Breast epithelium (tissue), 3 donors: Measurements from ENCODE around the gene FCRL6.

Experiments
- POLR2AphosphoS5 ChIP-seq, 3 donors: sonication (generic); formaldehyde crosslinking; IDR thresholded peaks; one replicate each; pipeline ENCODE4 v1.6.1; 2017; ENCODE audit warnings: antibody characterized with exemption in 3 of 3
- TF ChIP-seq, protein P1 (sequence below), 3 donors: fragments of 450-650 bp; IDR thresholded peaks; one replicate each; pipeline ENCODE4 v1.5.1; 2016 to 2017; ENCODE audit warnings: antibody characterized with exemption in 3 of 3, mild to moderate bottlenecking in 3 of 3, moderate library complexity in 3 of 3

DNA sequence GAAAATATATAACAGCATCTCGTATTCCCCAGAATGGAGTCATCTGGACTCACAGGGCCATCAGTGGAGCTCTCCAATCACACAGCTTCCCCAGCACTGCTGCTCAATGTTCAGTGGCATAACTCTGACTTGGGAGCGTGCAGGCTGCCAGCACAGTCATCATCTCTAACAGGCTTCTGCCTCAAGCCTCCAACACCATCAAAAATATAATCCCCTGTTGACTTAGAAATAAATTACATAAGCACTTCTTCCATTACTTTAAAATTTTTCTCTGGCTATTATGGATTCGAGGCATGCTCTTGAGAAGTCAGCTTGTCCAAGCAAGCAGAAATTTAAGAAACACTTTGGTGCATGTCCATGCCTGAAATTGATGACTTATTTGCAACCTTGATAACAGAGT lies 15.2 kb upstream of the FCRL6 start:
- TF ChIP-seq, protein P1, sequence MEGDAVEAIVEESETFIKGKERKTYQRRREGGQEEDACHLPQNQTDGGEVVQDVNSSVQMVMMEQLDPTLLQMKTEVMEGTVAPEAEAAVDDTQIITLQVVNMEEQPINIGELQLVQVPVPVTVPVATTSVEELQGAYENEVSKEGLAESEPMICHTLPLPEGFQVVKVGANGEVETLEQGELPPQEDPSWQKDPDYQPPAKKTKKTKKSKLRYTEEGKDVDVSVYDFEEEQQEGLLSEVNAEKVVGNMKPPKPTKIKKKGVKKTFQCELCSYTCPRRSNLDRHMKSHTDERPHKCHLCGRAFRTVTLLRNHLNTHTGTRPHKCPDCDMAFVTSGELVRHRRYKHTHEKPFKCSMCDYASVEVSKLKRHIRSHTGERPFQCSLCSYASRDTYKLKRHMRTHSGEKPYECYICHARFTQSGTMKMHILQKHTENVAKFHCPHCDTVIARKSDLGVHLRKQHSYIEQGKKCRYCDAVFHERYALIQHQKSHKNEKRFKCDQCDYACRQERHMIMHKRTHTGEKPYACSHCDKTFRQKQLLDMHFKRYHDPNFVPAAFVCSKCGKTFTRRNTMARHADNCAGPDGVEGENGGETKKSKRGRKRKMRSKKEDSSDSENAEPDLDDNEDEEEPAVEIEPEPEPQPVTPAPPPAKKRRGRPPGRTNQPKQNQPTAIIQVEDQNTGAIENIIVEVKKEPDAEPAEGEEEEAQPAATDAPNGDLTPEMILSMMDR (IDR thresholded peaks at IDR 0.05) = no peak
- TF ChIP-seq POLR2AphosphoS5 (IDR thresholded peaks at IDR 0.05) = no peak
